Measurements from ENCODE around the gene LYRM1.
"Not testable (repeated sequence)": the region's sequence is repeated elsewhere in the genome, so short reads cannot be mapped to it uniquely, and the experiment has no call there.

Gene LYRM1

GRCh38 chr16:20859229-20859628, 41.3 kb upstream of the LYRM1 start:
- TF ChIP-seq, protein P1, sequence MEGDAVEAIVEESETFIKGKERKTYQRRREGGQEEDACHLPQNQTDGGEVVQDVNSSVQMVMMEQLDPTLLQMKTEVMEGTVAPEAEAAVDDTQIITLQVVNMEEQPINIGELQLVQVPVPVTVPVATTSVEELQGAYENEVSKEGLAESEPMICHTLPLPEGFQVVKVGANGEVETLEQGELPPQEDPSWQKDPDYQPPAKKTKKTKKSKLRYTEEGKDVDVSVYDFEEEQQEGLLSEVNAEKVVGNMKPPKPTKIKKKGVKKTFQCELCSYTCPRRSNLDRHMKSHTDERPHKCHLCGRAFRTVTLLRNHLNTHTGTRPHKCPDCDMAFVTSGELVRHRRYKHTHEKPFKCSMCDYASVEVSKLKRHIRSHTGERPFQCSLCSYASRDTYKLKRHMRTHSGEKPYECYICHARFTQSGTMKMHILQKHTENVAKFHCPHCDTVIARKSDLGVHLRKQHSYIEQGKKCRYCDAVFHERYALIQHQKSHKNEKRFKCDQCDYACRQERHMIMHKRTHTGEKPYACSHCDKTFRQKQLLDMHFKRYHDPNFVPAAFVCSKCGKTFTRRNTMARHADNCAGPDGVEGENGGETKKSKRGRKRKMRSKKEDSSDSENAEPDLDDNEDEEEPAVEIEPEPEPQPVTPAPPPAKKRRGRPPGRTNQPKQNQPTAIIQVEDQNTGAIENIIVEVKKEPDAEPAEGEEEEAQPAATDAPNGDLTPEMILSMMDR (conservative IDR thresholded peaks at IDR 0.05), result no peak
- H3K27ac ChIP-seq, result no peak overlapping the region

- TF ChIP-seq, protein P1 (conservative IDR thresholded peaks at IDR 0.05), result no peak
- no peak overlapping the region for H3K27ac ChIP-seq
Measured at GRCh38 chr16:20859699-20860098, 40.9 kb upstream of the LYRM1 start.

DNA sequence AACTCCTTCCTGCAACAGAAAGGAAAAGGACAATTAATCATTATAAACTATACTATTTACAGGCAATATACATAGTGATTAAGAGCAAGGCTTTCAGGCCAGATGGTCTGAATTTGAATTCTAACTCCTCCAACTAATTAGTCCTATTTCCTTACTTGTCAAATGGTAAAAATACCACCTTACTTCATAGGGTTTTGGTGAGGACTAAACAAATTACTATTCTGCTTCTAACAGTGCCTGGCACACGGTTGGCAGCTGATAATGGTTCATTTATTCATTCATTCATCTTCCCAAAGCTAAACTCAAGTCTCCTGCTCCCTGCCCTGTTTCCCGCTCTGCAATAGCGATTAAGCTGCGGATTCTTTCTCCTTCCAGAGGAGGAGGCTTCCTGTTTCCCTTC, 40.2 kb upstream of the LYRM1 start:
- TF ChIP-seq, protein P1 (conservative IDR thresholded peaks at IDR 0.05), result no peak
- H3K27ac ChIP-seq, result no peak overlapping the region

- not testable (repeated sequence) for H3K27ac ChIP-seq
Measured at GRCh38 chr16:20860995-20861394, 39.6 kb upstream of the LYRM1 start.

DNA sequence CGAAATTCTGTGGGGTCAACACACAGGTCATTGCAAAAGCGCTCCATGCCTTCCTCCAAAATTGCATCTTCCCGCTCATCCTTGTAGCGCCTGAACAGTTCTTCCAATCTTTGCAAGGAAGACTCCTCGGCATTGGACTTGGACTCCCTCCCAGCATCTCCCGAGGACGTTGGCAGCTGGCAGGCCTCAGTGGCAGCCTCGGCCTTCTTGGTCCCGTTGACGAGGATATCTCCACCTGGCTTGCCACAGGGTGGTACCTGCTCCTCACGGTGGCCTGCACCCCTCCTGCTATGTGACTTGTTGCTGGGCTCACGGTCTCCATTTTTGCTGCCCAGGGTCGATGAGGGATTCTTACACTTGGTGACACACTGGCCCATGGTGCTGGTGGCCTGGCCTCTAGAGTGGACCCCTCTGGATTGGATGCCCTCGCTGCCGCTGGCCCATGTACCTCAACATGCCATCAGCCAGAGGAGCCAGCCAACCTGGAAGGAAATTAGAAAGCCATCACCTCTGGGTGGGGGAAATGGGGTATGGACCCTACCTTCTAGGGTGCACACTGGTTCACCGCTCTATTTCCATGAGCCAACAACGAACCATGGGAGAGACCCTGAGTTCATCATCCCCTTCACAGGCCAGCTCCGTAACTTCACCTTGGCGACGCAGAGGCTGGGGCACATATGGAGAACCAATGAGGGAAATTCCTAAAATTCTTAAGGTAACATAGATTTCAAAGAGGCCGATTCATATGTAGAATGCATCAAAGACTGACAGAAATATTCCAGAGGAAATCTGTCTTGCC, 38.2 kb upstream of the LYRM1 start:
- no peak overlapping the region for H3K27ac ChIP-seq
- TF ChIP-seq, protein P1 (conservative IDR thresholded peaks at IDR 0.05), result no peak

DNA sequence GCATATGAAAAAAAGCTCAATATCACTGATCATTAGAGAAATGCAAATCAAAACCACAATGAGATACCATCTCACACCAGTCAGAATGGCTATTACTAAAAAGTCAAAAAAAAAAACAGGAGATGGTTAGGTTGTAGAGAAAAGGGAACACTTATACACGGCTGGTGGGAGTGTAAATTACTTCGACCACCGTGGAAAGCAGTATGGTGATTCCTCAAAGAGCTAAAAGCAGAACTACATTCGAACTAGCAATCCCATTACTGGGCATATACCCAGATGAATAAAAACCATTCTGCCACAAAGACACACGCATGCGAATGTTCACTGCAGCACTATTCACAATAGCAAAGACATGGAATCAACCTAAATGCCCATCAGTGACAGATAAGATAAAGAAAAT, 36.2 kb upstream of the LYRM1 start:
- H3K27ac ChIP-seq, result not testable (repeated sequence)

GRCh38 chr16:20865420-20866131, 35.0 kb upstream of the LYRM1 start:
- no peak overlapping the region for H3K27ac ChIP-seq
- TF ChIP-seq, protein P1 (conservative IDR thresholded peaks at IDR 0.05), result no peak

DNA sequence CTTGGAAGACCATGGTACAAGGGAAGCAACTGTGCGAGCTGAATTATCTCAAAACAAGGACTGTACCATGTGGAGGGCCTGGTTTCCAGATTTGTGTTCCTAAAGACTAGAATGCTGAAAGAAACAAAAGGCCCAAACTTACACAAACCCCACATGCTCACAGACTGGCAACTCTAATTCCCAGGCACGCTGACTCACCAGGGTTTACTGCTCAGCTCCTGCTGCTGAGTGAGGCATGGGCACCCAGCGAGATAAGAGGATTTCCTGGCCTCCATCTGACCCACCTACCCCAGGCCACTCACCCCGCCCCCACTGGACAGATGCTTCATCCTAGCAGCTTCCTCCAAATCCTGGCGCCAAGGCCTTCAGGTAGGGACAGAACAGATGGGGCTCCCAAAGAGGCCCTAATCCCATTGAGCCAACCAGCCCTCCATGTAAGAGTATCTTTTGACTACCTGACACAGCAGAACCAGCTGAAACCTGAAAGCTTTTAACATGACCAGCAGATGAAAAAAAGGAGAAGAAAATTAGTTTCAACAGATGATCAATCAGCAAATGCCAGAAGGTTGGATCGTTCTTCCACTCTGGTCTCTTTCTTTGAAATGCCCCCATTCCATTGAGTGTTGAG, 34.3 kb upstream of the LYRM1 start:
- H3K27ac ChIP-seq, result no peak overlapping the region

More for the DNA sequence above, 34.3 kb upstream of the LYRM1 start:
- TF ChIP-seq, protein P1 (conservative IDR thresholded peaks at IDR 0.05), result no peak
